HepG2 (cell line): Measurements from ENCODE around the gene KRTAP10-2. TPM values are rescaled to one million over a fixed set of nuclear protein-coding genes. Genes with fewer than 3 reads are reported as not detected.
A peak's percentile ranks its signal among the peaks of the same experiment; 100 is the strongest.

ENCODE experiments used
- AGO1 ChIP-seq: fragments of 200-400 bp; formaldehyde crosslinking; IDR thresholded peaks from 2 replicates; pipeline ENCODE4 v1.6.1; 2017; ENCODE audit warnings: mild to moderate bottlenecking, low read depth, low read length, moderate library complexity; ENCODE audit not compliant: poor library complexity, severe bottlenecking
- CBX1 ChIP-seq: IDR thresholded peaks from one replicate; pipeline ENCODE4 v1.6.1; 2016; ENCODE audit warnings: antibody characterized with exemption, low read depth
- CENPBD1 ChIP-seq: sonication (generic); formaldehyde crosslinking; IDR thresholded peaks from 2 replicates; pipeline ENCODE4 v1.8.0; 2022; ENCODE audit warnings: missing genetic modification reagents, low read depth, mild to moderate bottlenecking, borderline replicate concordance
- EED ChIP-seq: sonication (generic); formaldehyde crosslinking; IDR thresholded peaks from 2 replicates; pipeline ENCODE4 v1.5.0; 2020; ENCODE audit warnings: mild to moderate bottlenecking, missing genetic modification reagents
- HNF4G ChIP-seq, 2 experiments: sonication (generic) in 1 of 2; formaldehyde crosslinking in 1 of 2; IDR thresholded peaks; 2 replicates each; pipeline versions ENCODE4 v1.4.0 to v1.6.1; 2011 to 2020; ENCODE audit warnings: borderline replicate concordance in 2 of 2, low read depth in 2 of 2, mild to moderate bottlenecking in 2 of 2, low read length in 1 of 2, missing genetic modification reagents in 1 of 2, moderate library complexity in 1 of 2
- KLF6 ChIP-seq: IDR thresholded peaks from 2 replicates; pipeline ENCODE4 v1.8.0; 2016; ENCODE audit warnings: missing biosample characterization, missing genetic modification reagents
- KMT2A ChIP-seq: sonication (generic); formaldehyde crosslinking; IDR thresholded peaks from 2 replicates; pipeline ENCODE4 v1.4.0; 2020; ENCODE audit warnings: missing genetic modification reagents
- MAFF ChIP-seq: IDR thresholded peaks from 2 replicates; pipeline ENCODE4 v1.6.1; 2011; ENCODE audit warnings: low read depth, low read length, improper control_type of control experiment
- MED1 ChIP-seq: sonication (generic); formaldehyde crosslinking; IDR thresholded peaks from 2 replicates; pipeline ENCODE4 v1.4.0; 2020; ENCODE audit warnings: missing genetic modification reagents
- MIER3 ChIP-seq: IDR thresholded peaks from 2 replicates; pipeline ENCODE4 v1.6.1; 2016; ENCODE audit warnings: missing compliant biosample characterization, borderline replicate concordance
- MZF1 ChIP-seq: sonication (generic); formaldehyde crosslinking; IDR thresholded peaks from 2 replicates; pipeline ENCODE4 v1.8.1; 2023; ENCODE audit warnings: mild to moderate bottlenecking, missing genetic modification reagents, borderline replicate concordance
- NBN ChIP-seq: fragments of 450-650 bp; conservative IDR thresholded peaks from 2 replicates; pipeline ENCODE4 v1.6.1; 2017
- NFKB2 ChIP-seq: sonication (generic); formaldehyde crosslinking; IDR thresholded peaks from 2 replicates; pipeline ENCODE4 v1.4.0; 2020; ENCODE audit warnings: missing genetic modification reagents, borderline replicate concordance
- NKX3-1 ChIP-seq: sonication (generic); formaldehyde crosslinking; IDR thresholded peaks from 2 replicates; pipeline ENCODE4 v1.5.0; 2020; ENCODE audit warnings: missing genetic modification reagents
- PHB2 ChIP-seq: fragments of 450-650 bp; IDR thresholded peaks from 2 replicates; pipeline ENCODE4 v1.6.1; 2018; ENCODE audit not compliant: partially characterized antibody
- POLR2AphosphoS5 ChIP-seq: IDR thresholded peaks from 2 replicates; pipeline ENCODE4 v1.6.1; 2012; ENCODE audit warnings: low read depth, low read length
- RELA ChIP-seq: sonication (generic); formaldehyde crosslinking; IDR thresholded peaks from 2 replicates; pipeline ENCODE4 v1.4.0; 2020; ENCODE audit warnings: missing genetic modification reagents
- SMAD1 ChIP-seq: sonication (generic); formaldehyde crosslinking; IDR thresholded peaks from 2 replicates; pipeline ENCODE4 v1.4.0; 2020; ENCODE audit warnings: missing genetic modification reagents, low read depth, mild to moderate bottlenecking, borderline replicate concordance
- SNAPC2 ChIP-seq: sonication (generic); formaldehyde crosslinking; IDR thresholded peaks from 2 replicates; pipeline ENCODE4 v1.8.1; 2022; ENCODE audit warnings: mild to moderate bottlenecking, missing genetic modification reagents
- SNAPC5 ChIP-seq: sonication (generic); formaldehyde crosslinking; IDR thresholded peaks from 2 replicates; pipeline ENCODE4 v1.8.1; 2023; ENCODE audit warnings: mild to moderate bottlenecking, missing genetic modification reagents, borderline replicate concordance
- TBL1XR1 ChIP-seq: fragments of 150-350 bp; IDR thresholded peaks from 2 replicates; pipeline ENCODE4 v1.6.1; 2014; ENCODE audit warnings: borderline replicate concordance, low read length; ENCODE audit not compliant: partially characterized antibody
- TCF7 ChIP-seq: sonication (generic); IDR thresholded peaks from 2 replicates; pipeline ENCODE4 v1.6.1; 2016; ENCODE audit warnings: antibody characterized with exemption, low read depth
- ZFAT ChIP-seq: sonication (generic); formaldehyde crosslinking; conservative IDR thresholded peaks from 2 replicates; pipeline ENCODE4 v1.8.1; 2023; ENCODE audit warnings: missing genetic modification reagents, inconsistent platforms
- ZNF17 ChIP-seq: sonication (generic); formaldehyde crosslinking; IDR thresholded peaks from 2 replicates; pipeline ENCODE4 v1.5.0; 2020; ENCODE audit warnings: mild to moderate bottlenecking, missing genetic modification reagents
- ZNF564 ChIP-seq: sonication (generic); formaldehyde crosslinking; IDR thresholded peaks from 2 replicates; pipeline ENCODE4 v1.8.1; 2023; ENCODE audit warnings: mild to moderate bottlenecking, missing genetic modification reagents
- ZNF629 ChIP-seq: sonication (generic); formaldehyde crosslinking; conservative IDR thresholded peaks from 2 replicates; pipeline ENCODE4 v1.5.0; 2020; ENCODE audit warnings: missing genetic modification reagents
- ZNF75D ChIP-seq: sonication (generic); formaldehyde crosslinking; IDR thresholded peaks from 2 replicates; pipeline ENCODE4 v1.8.1; 2023; ENCODE audit warnings: missing genetic modification reagents, mild to moderate bottlenecking, borderline replicate concordance
- ZNF788 ChIP-seq: sonication (generic); formaldehyde crosslinking; IDR thresholded peaks from 2 replicates; pipeline ENCODE4 v1.5.0; 2020; ENCODE audit warnings: mild to moderate bottlenecking, missing genetic modification reagents, borderline replicate concordance
- polyA plus RNA-seq, 8 experiments: library from polyadenylated mRNA; depleted of rRNA in 3 of 8; stranded (reverse) in 7 of 8; unstranded in 1 of 8; fragments of >200 nt; fragmentation: Illumina TruSeq in 4 of 8; extraction: Trizol in 4 of 8; gene quantifications; 2 replicates each; pipeline versions ENCODE4 v1.2.1 to v1.2.3, GENCODE V29; 2011 to 2016; ENCODE audit warnings: low read depth in 4 of 8, missing spikeins in 1 of 8, mixed read lengths in 1 of 8; ENCODE audit not compliant: insufficient read depth in 1 of 8
- total RNA-seq, 5 experiments: library from RNA; depleted of rRNA; stranded (reverse); fragments of >200 nt; fragmentation: Illumina TruSeq; extraction: Trizol; gene quantifications; 2 replicates each; pipeline ENCODE4 v1.2.3, GENCODE V29; 2016; ENCODE audit warnings: low read depth in 1 of 5
- TF ChIP-seq, protein P1 (sequence below): sonication (generic); formaldehyde crosslinking; IDR thresholded peaks from 2 replicates; pipeline ENCODE4 v1.5.0; 2020; ENCODE audit warnings: mild to moderate bottlenecking, low read depth, missing genetic modification reagents, borderline replicate concordance
- TF ChIP-seq, protein P2 (sequence below): sonication (generic); formaldehyde crosslinking; IDR thresholded peaks from 2 replicates; pipeline ENCODE4 v1.8.1; 2022; ENCODE audit warnings: mild to moderate bottlenecking, missing genetic modification reagents

Gene KRTAP10-2
- total and polyA plus RNA-seq, 2 of the 13 experiments (the other 11 are each of a cell fraction or from before 2014, with no cell fraction given), result not detected

DNA sequence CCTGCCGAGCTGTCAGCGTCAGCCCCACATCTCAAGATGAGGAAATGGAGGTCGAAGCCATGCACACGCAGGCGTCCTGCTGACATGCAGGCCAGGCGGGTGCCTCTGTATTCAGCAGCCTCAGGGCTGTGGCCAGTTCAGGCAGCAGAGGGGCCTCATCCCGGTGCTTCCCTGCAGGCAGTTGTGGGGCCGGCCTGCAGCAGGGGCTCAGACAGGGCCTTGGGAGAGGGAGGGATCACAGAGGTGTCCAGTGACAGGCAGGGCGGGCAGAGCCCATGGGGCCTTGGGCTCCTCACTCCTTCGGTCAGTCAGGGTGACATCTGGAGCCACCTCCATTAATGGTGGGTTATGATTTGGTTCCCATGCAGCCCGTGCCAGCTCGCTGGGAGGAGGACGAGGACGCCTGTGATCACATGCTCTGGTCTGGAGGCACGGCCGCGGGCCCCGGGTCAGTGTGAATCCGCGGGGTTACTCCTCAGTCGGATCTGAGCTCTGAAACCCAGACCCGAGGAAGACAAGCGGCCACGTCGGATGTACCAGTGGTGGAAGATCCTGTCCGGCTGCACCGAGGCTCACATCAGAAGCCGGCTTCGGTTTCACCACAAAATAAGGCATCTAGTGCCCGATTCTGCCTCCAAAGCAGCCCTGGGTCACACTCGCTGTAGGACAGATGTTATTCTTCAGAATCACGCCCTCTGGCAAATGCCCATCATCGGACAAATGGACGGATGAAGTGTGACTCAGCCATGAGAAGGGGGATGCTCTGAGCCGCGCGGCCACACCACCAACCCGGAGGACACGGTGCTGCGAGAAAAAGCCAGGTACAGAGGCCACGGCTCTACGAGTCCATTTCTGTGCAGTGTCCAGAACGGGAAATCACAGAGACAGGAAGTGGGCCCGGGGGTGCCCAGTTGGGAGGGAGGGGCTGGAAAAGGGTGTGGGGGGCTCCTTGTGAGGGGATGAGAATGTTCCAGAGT is 44.7 kb downstream of the KRTAP10-2 start (continued):
- no peak for TF ChIP-seq MAFF
- no peak for TF ChIP-seq EED (CRISPR knock-in tag)
- TF ChIP-seq NKX3-1 (CRISPR knock-in tag), result no peak
- TF ChIP-seq SNAPC2 (CRISPR knock-in tag), result no peak
- no peak for TF ChIP-seq TCF7
- no peak for TF ChIP-seq ZFAT (CRISPR knock-in tag)
- no peak for TF ChIP-seq KMT2A (CRISPR knock-in tag)
- no peak for TF ChIP-seq SNAPC5
- no peak for TF ChIP-seq NBN
- TF ChIP-seq NFKB2 (CRISPR knock-in tag), result peak; percentile 53; the same call in 1 of the 2 replicates
- no peak for TF ChIP-seq SMAD1 (CRISPR knock-in tag)
- no peak for TF ChIP-seq CENPBD1 (CRISPR knock-in tag)
- TF ChIP-seq ZNF629 (CRISPR knock-in tag), result peak; percentile 26; the same call in 1 of the 2 replicates
- TF ChIP-seq RELA (CRISPR knock-in tag), result no peak
- no peak for TF ChIP-seq TBL1XR1
- TF ChIP-seq ZNF17, result no peak
- 0 out of 2 replicates have a peak, but pooled peaks have one; percentile 36 for TF ChIP-seq KLF6 (CRISPR knock-in tag)
- no peak for TF ChIP-seq MZF1 (CRISPR knock-in tag)
- no peak for TF ChIP-seq ZNF75D (CRISPR knock-in tag)
- no peak for TF ChIP-seq POLR2AphosphoS5
- no peak for TF ChIP-seq HNF4G (IDR thresholded peaks at IDR 0.05; ENCODE audit: borderline replicate concordance, low read depth, low read length)
- TF ChIP-seq HNF4G (CRISPR knock-in tag; IDR thresholded peaks at IDR 0.05; ENCODE audit: borderline replicate concordance, low read depth), result no peak
- peak; percentile 30; the same call in 1 of the 2 replicates for TF ChIP-seq MED1
- TF ChIP-seq ZNF564 (CRISPR knock-in tag), result no peak
- TF ChIP-seq, protein P1, sequence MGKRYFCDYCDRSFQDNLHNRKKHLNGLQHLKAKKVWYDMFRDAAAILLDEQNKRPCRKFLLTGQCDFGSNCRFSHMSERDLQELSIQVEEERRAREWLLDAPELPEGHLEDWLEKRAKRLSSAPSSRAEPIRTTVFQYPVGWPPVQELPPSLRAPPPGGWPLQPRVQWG, result no peak
- TF ChIP-seq, protein P2, sequence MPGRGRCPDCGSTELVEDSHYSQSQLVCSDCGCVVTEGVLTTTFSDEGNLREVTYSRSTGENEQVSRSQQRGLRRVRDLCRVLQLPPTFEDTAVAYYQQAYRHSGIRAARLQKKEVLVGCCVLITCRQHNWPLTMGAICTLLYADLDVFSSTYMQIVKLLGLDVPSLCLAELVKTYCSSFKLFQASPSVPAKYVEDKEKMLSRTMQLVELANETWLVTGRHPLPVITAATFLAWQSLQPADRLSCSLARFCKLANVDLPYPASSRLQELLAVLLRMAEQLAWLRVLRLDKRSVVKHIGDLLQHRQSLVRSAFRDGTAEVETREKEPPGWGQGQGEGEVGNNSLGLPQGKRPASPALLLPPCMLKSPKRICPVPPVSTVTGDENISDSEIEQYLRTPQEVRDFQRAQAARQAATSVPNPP (CRISPR knock-in tag), result no peak
- TF ChIP-seq ZNF788, result no peak; the same call in 1 of the 2 replicates
- no peak for TF ChIP-seq PHB2
- no peak for TF ChIP-seq CBX1
- no peak for TF ChIP-seq MIER3 (CRISPR knock-in tag)
- peak; percentile 72 for TF ChIP-seq AGO1
